Measurements from ENCODE around the gene PIBF1.

DNA sequence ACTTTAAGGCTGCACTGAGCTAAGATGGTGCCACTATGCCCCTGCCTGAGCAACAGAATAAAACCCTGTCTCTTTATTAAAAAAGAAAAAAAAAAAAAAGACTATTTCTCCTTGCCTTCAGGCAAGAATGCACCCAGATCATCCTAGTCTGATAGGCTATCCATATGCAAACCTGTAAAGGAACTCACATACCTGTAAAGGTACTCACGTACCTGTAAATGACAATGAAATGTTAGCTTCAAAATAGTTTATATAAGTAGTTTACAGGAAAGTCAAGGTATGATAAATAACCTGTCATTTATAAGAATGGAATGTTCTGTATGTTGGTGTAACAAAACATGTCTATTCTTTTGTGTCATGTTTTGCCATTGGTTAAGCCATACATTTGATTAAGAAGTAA lies 86.3 kb downstream of the PIBF1 start:
- TF ChIP-seq, protein P1, sequence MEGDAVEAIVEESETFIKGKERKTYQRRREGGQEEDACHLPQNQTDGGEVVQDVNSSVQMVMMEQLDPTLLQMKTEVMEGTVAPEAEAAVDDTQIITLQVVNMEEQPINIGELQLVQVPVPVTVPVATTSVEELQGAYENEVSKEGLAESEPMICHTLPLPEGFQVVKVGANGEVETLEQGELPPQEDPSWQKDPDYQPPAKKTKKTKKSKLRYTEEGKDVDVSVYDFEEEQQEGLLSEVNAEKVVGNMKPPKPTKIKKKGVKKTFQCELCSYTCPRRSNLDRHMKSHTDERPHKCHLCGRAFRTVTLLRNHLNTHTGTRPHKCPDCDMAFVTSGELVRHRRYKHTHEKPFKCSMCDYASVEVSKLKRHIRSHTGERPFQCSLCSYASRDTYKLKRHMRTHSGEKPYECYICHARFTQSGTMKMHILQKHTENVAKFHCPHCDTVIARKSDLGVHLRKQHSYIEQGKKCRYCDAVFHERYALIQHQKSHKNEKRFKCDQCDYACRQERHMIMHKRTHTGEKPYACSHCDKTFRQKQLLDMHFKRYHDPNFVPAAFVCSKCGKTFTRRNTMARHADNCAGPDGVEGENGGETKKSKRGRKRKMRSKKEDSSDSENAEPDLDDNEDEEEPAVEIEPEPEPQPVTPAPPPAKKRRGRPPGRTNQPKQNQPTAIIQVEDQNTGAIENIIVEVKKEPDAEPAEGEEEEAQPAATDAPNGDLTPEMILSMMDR (IDR thresholded peaks at IDR 0.05), result no peak
- no peak for TF ChIP-seq POLR2A (IDR thresholded peaks at IDR 0.05)
- no peak for TF ChIP-seq POLR2AphosphoS5 (IDR thresholded peaks at IDR 0.05)
- TF ChIP-seq EP300 (IDR thresholded peaks at IDR 0.05), result no peak

Data from suprapubic skin (tissue), 4 donors.